Body of pancreas (tissue), 4 donors: ENCODE data around the gene COQ5.

Experiments used
- CTCF ChIP-seq, 7 experiments: fragments of 450-650 bp in 4 of 7; fragments of 200-600 bp in 3 of 7; sonication (generic) in 3 of 7; IDR thresholded peaks; one replicate each; pipeline ENCODE4 v1.5.1; 2016 to 2019; ENCODE audit warnings: antibody characterized with exemption in 7 of 7
- POLR2A ChIP-seq, 3 donors: fragments of 450-650 bp; IDR thresholded peaks; one replicate each; pipeline ENCODE4 v1.6.1; 2016; ENCODE audit warnings: antibody characterized with exemption in 3 of 3, mild to moderate bottlenecking in 2 of 3

GRCh38 chr12:120534703-120535655 is 6.0 kb upstream of the COQ5 start:
- peak in 1 of 7 experiments; percentile 6 for TF ChIP-seq CTCF (IDR thresholded peaks at IDR 0.05)
- no peak for TF ChIP-seq POLR2A (IDR thresholded peaks at IDR 0.05)
